Uterus (tissue), 2 donors: ENCODE measurements around the gene DNAJC4.

ENCODE experiments used
- POLR2A ChIP-seq, 2 donors: fragments of 450-650 bp; IDR thresholded peaks; one replicate each; pipeline ENCODE4 v1.6.1; 2016; ENCODE audit warnings: antibody characterized with exemption in 2 of 2, mild to moderate bottlenecking in 1 of 2, moderate library complexity in 1 of 2
- TF ChIP-seq, protein P1 (sequence below), 4 experiments: fragments of 200-600 bp in 2 of 4; fragments of 450-650 bp in 2 of 4; sonication (generic) in 2 of 4; IDR thresholded peaks; one replicate each; pipeline ENCODE4 v1.5.1; 2016 to 2019; ENCODE audit warnings: antibody characterized with exemption in 4 of 4, mild to moderate bottlenecking in 2 of 4, moderate library complexity in 1 of 4

DNA sequence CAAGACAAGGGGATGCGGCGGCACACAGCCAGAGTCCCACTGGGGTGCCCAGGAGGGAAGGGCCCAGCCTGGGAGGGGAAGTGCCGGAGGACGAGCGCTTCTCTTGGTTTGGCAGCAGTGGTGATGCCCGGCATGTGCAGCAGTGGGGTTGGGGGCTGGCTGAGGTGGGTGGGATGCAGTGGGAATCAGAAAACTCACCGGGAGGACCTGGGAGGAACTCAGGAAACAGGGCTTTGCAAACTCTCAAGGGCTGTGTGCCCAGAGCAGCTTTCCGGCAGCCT, 20.8 kb upstream of the DNAJC4 start:
- TF ChIP-seq, protein P1, sequence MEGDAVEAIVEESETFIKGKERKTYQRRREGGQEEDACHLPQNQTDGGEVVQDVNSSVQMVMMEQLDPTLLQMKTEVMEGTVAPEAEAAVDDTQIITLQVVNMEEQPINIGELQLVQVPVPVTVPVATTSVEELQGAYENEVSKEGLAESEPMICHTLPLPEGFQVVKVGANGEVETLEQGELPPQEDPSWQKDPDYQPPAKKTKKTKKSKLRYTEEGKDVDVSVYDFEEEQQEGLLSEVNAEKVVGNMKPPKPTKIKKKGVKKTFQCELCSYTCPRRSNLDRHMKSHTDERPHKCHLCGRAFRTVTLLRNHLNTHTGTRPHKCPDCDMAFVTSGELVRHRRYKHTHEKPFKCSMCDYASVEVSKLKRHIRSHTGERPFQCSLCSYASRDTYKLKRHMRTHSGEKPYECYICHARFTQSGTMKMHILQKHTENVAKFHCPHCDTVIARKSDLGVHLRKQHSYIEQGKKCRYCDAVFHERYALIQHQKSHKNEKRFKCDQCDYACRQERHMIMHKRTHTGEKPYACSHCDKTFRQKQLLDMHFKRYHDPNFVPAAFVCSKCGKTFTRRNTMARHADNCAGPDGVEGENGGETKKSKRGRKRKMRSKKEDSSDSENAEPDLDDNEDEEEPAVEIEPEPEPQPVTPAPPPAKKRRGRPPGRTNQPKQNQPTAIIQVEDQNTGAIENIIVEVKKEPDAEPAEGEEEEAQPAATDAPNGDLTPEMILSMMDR (IDR thresholded peaks at IDR 0.05), result no peak
- no peak for TF ChIP-seq POLR2A (IDR thresholded peaks at IDR 0.05)
